ENCODE data around the gene LRRC75A. TPM values are rescaled to one million over a fixed set of nuclear protein-coding genes. Genes with fewer than 3 reads are reported as not detected.
"Not testable (repeated sequence)": the region's sequence is repeated elsewhere in the genome, so short reads cannot be mapped to it uniquely, and the experiment has no call there.

The LRRC75A gene
- total RNA-seq, 1 donor from 2014 or later = 0.49 TPM

- DNase-seq (ENCODE audit: low spot score) = no peak
Observed at GRCh38 chr17:16432017-16432416, 60.0 kb downstream of the LRRC75A start.

GRCh38 chr17:16430650-16431049 is 61.3 kb downstream of the LRRC75A start:
- DNase-seq (ENCODE audit: low spot score) = no peak

- no peak for DNase-seq (ENCODE audit: low spot score)
Observed at GRCh38 chr17:16429083-16429482, 62.9 kb downstream of the LRRC75A start.

- no peak for DNase-seq (ENCODE audit: low spot score)
Observed at GRCh38 chr17:16428098-16428882, 63.7 kb downstream of the LRRC75A start.

GRCh38 chr17:16427020-16427419 is 65.0 kb downstream of the LRRC75A start:
- DNase-seq (ENCODE audit: low spot score) = no peak

GRCh38 chr17:16425698-16426659 is 66.0 kb downstream of the LRRC75A start:
- no peak for DNase-seq (ENCODE audit: low spot score)

- DNase-seq (ENCODE audit: low spot score) = no peak
Observed at GRCh38 chr17:16425202-16425601, 66.8 kb downstream of the LRRC75A start.

- DNase-seq (ENCODE audit: low spot score) = no peak
Observed at GRCh38 chr17:16423226-16423872, 68.6 kb downstream of the LRRC75A start.

GRCh38 chr17:16422416-16422815 is 69.6 kb downstream of the LRRC75A start:
- DNase-seq (ENCODE audit: low spot score) = no peak

- DNase-seq (ENCODE audit: low spot score) = no peak
Observed at GRCh38 chr17:16419929-16420271, 72.1 kb downstream of the LRRC75A start.

- DNase-seq (ENCODE audit: low spot score) = no peak
Observed at GRCh38 chr17:16419074-16419928, 72.7 kb downstream of the LRRC75A start.

- DNase-seq (ENCODE audit: low spot score) = no peak
Observed at GRCh38 chr17:16418685-16419068, 73.3 kb downstream of the LRRC75A start.

GRCh38 chr17:16417896-16418684 is 73.9 kb downstream of the LRRC75A start:
- no peak for DNase-seq (ENCODE audit: low spot score)

GRCh38 chr17:16417399-16417798 is 74.6 kb downstream of the LRRC75A start:
- DNase-seq (ENCODE audit: low spot score) = no peak

- no peak for DNase-seq (ENCODE audit: low spot score)
Observed at GRCh38 chr17:16415031-16415924, 76.7 kb downstream of the LRRC75A start, which contains the start of gene TRPV2. TSS of gene TRPV2 (plus strand) at chr17:16415571. CDS start at chr17:16417669, 2,098 bp downstream.

- peak; percentile 77 for DNase-seq (ENCODE audit: low spot score)
Observed at GRCh38 chr17:16407911-16408588, 83.9 kb downstream of the LRRC75A start.

- no peak for DNase-seq (ENCODE audit: low spot score)
Observed at GRCh38 chr17:16406742-16407674, 85.0 kb downstream of the LRRC75A start.

- DNase-seq (ENCODE audit: low spot score) = not testable (repeated sequence)
Observed at GRCh38 chr17:16403847-16404246, 88.1 kb downstream of the LRRC75A start.

Measured in ureter (tissue), 1 donor.